K562 (cell line): ENCODE data around the gene UBE2D2. TPM values are rescaled to one million over a fixed set of nuclear protein-coding genes. Genes with fewer than 3 reads are reported as not detected.

Source experiments
- ADNP ChIP-seq: fragments of 200-800 bp; sonication (Bioruptor generic); IDR thresholded peaks from 2 replicates; pipeline ENCODE4 v1.6.1; 2016; ENCODE audit warnings: missing genetic modification characterization, missing compliant biosample characterization
- CCNT2 ChIP-seq: IDR thresholded peaks from 2 replicates; pipeline ENCODE4 v1.6.1; 2011; ENCODE audit warnings: borderline replicate concordance, low read depth, mild to moderate bottlenecking, moderate library complexity, mixed read lengths, low read length; ENCODE audit not compliant: insufficient read length; ENCODE audit errors: extremely low read depth
- CEBPB ChIP-seq: fragments of 450-650 bp; IDR thresholded peaks from 2 replicates; pipeline ENCODE4 v1.6.1; 2016; ENCODE audit warnings: missing genetic modification characterization, missing compliant biosample characterization
- FOSL1 ChIP-seq: fragments of 200-800 bp; sonication (Bioruptor generic); conservative IDR thresholded peaks from 2 replicates; pipeline ENCODE4 v1.6.1; 2016; ENCODE audit warnings: missing genetic modification characterization, missing compliant biosample characterization
- GTF2E2 ChIP-seq: fragments of 200-800 bp; sonication (Bioruptor generic); IDR thresholded peaks from 2 replicates; pipeline ENCODE4 v1.6.1; 2016; ENCODE audit warnings: missing genetic modification characterization, missing compliant biosample characterization
- LCOR ChIP-seq: sonication (generic); formaldehyde crosslinking; IDR thresholded peaks from 2 replicates; pipeline ENCODE4 v1.8.0; 2022; ENCODE audit warnings: mild to moderate bottlenecking, missing genetic modification reagents
- NFIC ChIP-seq: fragments of 450-650 bp; IDR thresholded peaks from 2 replicates; pipeline ENCODE4 v1.6.1; 2017; ENCODE audit warnings: mild to moderate bottlenecking, inconsistent platforms
- POU5F1 ChIP-seq: fragments of 150-350 bp; IDR thresholded peaks from 2 replicates; pipeline ENCODE4 v1.6.1; 2014; ENCODE audit warnings: borderline replicate concordance, low read length, low read depth, mild to moderate bottlenecking; ENCODE audit not compliant: partially characterized antibody
- PYGO2 ChIP-seq: fragments of 450-650 bp; IDR thresholded peaks from 2 replicates; pipeline ENCODE4 v1.6.1; 2016; ENCODE audit warnings: mild to moderate bottlenecking, missing genetic modification characterization, moderate library complexity, missing compliant biosample characterization
- polyA plus RNA-seq, 8 experiments: library from polyadenylated mRNA; depleted of rRNA in 4 of 8; stranded (reverse) in 5 of 8; unstranded in 3 of 8; fragments of >200 nt; fragmentation: Nextera tagmentation in 2 of 8; fragmentation: Illumina TruSeq in 1 of 8; extraction: Ambion mirVana in 2 of 8; extraction: Trizol in 1 of 8; gene quantifications; 2 replicates each; pipeline versions ENCODE4 v1.2.1 to v1.2.3, GENCODE V29; 2011 to 2014; ENCODE audit warnings: inconsistent platforms in 1 of 8, missing spikeins in 1 of 8
- total RNA-seq, 7 experiments: library from RNA; depleted of rRNA in 6 of 7; stranded (reverse); fragments of >200 nt in 6 of 7; fragmentation: Illumina TruSeq in 2 of 7; extraction: Trizol in 2 of 7; gene quantifications; 2 replicates each; pipeline versions ENCODE4 v1.2.1 to v1.2.3, GENCODE V29; 2011 to 2021; ENCODE audit warnings: low replicate concordance in 1 of 7
- TF ChIP-seq, protein P1 (sequence below): sonication (generic); formaldehyde crosslinking; IDR thresholded peaks from 2 replicates; pipeline ENCODE4 v1.8.0; 2022; ENCODE audit warnings: mild to moderate bottlenecking, missing genetic modification reagents, borderline replicate concordance
- TF ChIP-seq, protein P2 (sequence below): sonication (generic); formaldehyde crosslinking; IDR thresholded peaks from 2 replicates; pipeline ENCODE4 v1.5.0; 2020; ENCODE audit warnings: missing genetic modification reagents
- TF ChIP-seq, protein P3 (sequence below): sonication (generic); formaldehyde crosslinking; IDR thresholded peaks from 2 replicates; pipeline ENCODE4 v1.8.1; 2022; ENCODE audit warnings: missing genetic modification reagents
- TF ChIP-seq, protein P4 (sequence below): fragments of 450-650 bp; IDR thresholded peaks from 2 replicates; pipeline ENCODE4 v1.6.1; 2017; ENCODE audit warnings: antibody characterized with exemption, mild to moderate bottlenecking

UBE2D2 gene
- total and polyA plus RNA-seq, 9 of the 15 experiments (the other 6 are each of a cell fraction or from before 2014, with no cell fraction given): 53.6 to 198 (median 122) TPM

DNA sequence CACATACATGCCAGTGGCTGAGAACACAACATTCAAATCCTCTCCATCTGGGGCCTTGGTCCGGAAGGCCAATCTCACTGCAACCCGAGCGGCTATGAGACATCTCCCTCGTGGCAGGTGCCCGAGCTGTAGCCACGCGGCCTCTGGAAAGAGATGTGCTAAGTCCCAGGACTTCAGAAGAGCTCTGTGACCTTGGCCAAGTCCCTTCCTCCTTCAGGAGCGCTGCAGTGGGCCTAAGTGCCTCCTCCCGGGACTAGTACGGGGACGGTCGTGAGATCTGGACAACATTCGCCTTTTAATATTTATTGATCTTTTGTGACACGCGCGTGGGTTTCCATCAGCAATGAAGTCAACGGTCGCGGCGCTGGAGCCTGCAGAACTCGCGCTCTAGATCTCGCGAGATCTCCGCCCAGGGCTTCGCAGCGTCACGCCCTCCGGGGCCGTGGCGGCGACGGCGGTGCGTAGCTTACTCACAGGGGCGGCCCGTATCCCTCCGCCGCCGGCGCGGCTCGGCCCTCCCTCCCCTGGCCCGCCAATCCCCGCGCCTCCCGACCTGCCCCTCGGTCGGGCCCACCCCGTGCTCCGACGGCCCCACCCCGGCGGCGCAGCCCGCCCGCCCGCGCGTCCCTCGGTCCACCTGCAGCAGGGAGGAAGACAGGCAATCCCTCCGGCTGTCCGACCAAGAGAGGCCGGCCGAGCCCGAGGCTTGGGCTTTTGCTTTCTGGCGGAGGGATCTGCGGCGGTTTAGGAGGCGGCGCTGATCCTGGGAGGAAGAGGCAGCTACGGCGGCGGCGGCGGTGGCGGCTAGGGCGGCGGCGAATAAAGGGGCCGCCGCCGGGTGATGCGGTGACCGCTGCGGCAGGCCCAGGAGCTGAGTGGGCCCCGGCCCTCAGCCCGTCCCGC lies at the start of gene UBE2D2 (continued):
- TF ChIP-seq PYGO2 (tag): 0 out of 2 replicates have a peak, but pooled peaks have one; percentile 5
- TF ChIP-seq, protein P1, sequence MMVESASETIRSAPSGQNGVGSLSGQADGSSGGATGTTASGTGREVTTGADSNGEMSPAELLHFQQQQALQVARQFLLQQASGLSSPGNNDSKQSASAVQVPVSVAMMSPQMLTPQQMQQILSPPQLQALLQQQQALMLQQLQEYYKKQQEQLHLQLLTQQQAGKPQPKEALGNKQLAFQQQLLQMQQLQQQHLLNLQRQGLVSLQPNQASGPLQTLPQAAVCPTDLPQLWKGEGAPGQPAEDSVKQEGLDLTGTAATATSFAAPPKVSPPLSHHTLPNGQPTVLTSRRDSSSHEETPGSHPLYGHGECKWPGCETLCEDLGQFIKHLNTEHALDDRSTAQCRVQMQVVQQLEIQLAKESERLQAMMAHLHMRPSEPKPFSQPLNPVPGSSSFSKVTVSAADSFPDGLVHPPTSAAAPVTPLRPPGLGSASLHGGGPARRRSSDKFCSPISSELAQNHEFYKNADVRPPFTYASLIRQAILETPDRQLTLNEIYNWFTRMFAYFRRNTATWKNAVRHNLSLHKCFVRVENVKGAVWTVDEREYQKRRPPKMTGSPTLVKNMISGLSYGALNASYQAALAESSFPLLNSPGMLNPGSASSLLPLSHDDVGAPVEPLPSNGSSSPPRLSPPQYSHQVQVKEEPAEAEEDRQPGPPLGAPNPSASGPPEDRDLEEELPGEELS (CRISPR knock-in tag): 0 out of 2 replicates have a peak, but pooled peaks have one; percentile 79
- TF ChIP-seq POU5F1: no peak
- TF ChIP-seq, protein P2, sequence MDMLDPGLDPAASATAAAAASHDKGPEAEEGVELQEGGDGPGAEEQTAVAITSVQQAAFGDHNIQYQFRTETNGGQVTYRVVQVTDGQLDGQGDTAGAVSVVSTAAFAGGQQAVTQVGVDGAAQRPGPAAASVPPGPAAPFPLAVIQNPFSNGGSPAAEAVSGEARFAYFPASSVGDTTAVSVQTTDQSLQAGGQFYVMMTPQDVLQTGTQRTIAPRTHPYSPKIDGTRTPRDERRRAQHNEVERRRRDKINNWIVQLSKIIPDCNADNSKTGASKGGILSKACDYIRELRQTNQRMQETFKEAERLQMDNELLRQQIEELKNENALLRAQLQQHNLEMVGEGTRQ: no peak
- TF ChIP-seq ADNP: no peak; the same call in 1 of the 2 replicates
- peak; percentile 5; the same call in 1 of the 2 replicates for TF ChIP-seq NFIC
- TF ChIP-seq, protein P3, sequence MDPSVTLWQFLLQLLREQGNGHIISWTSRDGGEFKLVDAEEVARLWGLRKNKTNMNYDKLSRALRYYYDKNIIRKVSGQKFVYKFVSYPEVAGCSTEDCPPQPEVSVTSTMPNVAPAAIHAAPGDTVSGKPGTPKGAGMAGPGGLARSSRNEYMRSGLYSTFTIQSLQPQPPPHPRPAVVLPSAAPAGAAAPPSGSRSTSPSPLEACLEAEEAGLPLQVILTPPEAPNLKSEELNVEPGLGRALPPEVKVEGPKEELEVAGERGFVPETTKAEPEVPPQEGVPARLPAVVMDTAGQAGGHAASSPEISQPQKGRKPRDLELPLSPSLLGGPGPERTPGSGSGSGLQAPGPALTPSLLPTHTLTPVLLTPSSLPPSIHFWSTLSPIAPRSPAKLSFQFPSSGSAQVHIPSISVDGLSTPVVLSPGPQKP (CRISPR knock-in tag): no peak
- no peak for TF ChIP-seq CEBPB
- peak; percentile 71 for TF ChIP-seq CCNT2
- TF ChIP-seq GTF2E2 (tag): peak; percentile 87
- TF ChIP-seq, protein P4, sequence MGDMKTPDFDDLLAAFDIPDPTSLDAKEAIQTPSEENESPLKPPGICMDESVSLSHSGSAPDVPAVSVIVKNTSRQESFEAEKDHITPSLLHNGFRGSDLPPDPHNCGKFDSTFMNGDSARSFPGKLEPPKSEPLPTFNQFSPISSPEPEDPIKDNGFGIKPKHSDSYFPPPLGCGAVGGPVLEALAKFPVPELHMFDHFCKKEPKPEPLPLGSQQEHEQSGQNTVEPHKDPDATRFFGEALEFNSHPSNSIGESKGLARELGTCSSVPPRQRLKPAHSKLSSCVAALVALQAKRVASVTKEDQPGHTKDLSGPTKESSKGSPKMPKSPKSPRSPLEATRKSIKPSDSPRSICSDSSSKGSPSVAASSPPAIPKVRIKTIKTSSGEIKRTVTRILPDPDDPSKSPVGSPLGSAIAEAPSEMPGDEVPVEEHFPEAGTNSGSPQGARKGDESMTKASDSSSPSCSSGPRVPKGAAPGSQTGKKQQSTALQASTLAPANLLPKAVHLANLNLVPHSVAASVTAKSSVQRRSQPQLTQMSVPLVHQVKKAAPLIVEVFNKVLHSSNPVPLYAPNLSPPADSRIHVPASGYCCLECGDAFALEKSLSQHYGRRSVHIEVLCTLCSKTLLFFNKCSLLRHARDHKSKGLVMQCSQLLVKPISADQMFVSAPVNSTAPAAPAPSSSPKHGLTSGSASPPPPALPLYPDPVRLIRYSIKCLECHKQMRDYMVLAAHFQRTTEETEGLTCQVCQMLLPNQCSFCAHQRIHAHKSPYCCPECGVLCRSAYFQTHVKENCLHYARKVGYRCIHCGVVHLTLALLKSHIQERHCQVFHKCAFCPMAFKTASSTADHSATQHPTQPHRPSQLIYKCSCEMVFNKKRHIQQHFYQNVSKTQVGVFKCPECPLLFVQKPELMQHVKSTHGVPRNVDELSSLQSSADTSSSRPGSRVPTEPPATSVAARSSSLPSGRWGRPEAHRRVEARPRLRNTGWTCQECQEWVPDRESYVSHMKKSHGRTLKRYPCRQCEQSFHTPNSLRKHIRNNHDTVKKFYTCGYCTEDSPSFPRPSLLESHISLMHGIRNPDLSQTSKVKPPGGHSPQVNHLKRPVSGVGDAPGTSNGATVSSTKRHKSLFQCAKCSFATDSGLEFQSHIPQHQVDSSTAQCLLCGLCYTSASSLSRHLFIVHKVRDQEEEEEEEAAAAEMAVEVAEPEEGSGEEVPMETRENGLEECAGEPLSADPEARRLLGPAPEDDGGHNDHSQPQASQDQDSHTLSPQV: peak; percentile 98
- peak; percentile 78 for TF ChIP-seq FOSL1 (tag)
- TF ChIP-seq LCOR: peak; percentile 66
